Measurements from ENCODE around the gene MYMK. TPM values are rescaled to one million over a fixed set of nuclear protein-coding genes. Genes with fewer than 3 reads are reported as not detected.

Gene MYMK
- total RNA-seq, 1 experiment from 2014 or later = not detected

- no peak for DNase-seq (ENCODE audit: low read depth, low spot score)
- in situ Hi-C loops (cut with HindIII; ENCODE audit: low pct_unique_long_range_greater_than_20kb, low sequenced_read_pairs) = loop anchor here (10.0 kb wide), 1 partner anchor 110 kb away; the partner anchor contains the start of genes STKLD1 and SURF4
These were observed 39.9 kb downstream of the MYMK start for GRCh38 chr9:133484671-133485437.

DNA sequence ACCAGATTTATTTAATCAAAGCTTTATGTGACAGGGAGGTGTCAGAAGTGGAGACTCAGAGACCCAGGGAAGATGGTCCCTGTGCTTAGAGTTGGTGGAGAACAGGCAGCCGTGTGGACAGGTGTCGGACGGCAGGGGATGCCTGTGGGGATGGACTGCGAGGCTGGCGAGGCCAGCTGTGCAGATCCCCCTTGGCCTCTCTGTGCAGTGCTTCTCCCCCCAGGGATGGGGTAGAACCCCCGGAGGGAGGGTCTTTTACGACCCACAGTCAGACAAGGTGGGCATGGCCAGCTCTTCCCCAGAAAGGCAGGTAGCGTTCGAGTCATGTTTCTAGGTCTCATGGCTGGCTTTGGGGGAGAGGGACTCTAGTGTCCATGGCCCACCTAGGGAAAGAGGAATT, 41.1 kb downstream of the MYMK start:
- in situ Hi-C loops (cut with HindIII; ENCODE audit: low pct_unique_long_range_greater_than_20kb, low sequenced_read_pairs) = loop anchor here (10.0 kb wide), 1 partner anchor 109 kb away; the partner anchor contains the start of genes STKLD1 and SURF4
- no peak for DNase-seq (ENCODE audit: low read depth, low spot score)

DNA sequence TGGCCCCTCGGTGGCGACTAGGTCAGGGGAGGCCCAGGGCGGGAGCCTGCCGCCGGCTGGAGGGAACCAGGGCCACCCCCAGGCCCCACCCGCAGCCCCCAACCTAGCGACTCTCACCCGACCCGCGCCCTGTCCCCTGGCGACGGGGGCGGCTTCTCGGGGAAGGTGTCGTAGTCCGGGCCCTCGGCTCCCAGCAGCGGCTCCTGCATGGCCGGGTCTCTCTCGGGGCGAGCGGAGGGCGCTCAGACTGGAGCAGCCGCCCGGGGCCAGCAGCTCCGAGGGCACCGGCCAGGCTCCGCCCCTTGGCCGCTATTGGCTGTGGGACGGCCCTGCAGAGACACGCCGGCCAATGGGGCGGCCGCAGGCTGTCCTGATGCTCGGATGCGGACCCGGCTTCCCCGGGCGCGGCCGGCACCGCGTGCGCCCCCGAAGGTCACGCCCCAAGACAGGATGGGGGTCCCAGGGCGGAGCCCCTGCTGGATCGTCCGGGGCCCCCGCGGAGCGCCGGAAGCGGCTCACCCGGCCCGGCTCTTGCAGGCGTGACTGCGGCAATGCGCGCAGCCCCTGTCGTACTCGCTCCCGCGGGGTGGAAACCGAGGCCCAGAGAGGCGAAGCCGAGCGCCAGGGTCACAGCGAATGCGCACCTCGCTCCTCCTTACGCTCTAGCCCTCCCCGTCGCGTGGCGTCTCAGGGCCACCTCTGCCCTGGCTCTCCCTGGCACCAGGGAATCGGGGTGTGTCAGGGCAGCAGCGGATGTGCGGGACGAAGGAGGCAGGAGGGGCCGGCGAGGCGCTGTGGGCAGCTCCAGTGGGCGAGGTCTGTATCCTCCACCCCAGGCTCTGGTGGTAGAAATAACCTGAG, 45.7 kb downstream of the MYMK start, which contains the start of gene SLC2A6:
TSS of gene SLC2A6 (minus strand) at position 249 of the 861 bp plus-strand sequence. CDS start at position 209, 40 bp downstream.
- peak; percentile 73 for DNase-seq (ENCODE audit: low read depth, low spot score)
- in situ Hi-C loops (cut with HindIII; ENCODE audit: low pct_unique_long_range_greater_than_20kb, low sequenced_read_pairs) = no loop called here

- no peak for DNase-seq (ENCODE audit: low read depth, low spot score)
- in situ Hi-C loops (cut with HindIII; ENCODE audit: low pct_unique_long_range_greater_than_20kb, low sequenced_read_pairs) = no loop called here
These were observed 46.5 kb downstream of the MYMK start for GRCh38 chr9:133477992-133478850.

GRCh38 chr9:133477461-133477860, 47.3 kb downstream of the MYMK start:
- DNase-seq (ENCODE audit: low read depth, low spot score) = no peak
- in situ Hi-C loops (cut with HindIII; ENCODE audit: low pct_unique_long_range_greater_than_20kb, low sequenced_read_pairs) = no loop called here

DNA sequence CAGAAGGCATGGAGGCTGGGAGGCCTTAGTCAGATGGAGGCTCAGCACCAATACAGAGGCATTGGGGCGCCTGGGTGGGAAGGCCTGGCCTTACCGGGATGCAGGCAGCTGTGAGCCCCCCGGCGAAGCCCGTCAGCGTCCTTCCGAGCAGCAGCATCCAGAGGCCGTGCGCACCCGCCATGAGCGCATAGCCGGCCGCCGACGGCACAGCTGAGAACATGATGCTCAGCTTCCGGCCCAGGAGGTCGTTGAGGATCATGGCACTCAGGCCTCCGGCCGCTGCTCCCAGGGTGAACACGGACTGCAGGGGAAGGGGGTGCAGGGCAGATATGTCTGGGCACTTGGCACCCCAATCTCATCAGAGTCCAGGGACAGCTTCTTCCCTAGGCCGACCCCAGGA, 47.8 kb downstream of the MYMK start:
- DNase-seq (ENCODE audit: low read depth, low spot score) = no peak
- in situ Hi-C loops (cut with HindIII; ENCODE audit: low pct_unique_long_range_greater_than_20kb, low sequenced_read_pairs) = no loop called here

DNA sequence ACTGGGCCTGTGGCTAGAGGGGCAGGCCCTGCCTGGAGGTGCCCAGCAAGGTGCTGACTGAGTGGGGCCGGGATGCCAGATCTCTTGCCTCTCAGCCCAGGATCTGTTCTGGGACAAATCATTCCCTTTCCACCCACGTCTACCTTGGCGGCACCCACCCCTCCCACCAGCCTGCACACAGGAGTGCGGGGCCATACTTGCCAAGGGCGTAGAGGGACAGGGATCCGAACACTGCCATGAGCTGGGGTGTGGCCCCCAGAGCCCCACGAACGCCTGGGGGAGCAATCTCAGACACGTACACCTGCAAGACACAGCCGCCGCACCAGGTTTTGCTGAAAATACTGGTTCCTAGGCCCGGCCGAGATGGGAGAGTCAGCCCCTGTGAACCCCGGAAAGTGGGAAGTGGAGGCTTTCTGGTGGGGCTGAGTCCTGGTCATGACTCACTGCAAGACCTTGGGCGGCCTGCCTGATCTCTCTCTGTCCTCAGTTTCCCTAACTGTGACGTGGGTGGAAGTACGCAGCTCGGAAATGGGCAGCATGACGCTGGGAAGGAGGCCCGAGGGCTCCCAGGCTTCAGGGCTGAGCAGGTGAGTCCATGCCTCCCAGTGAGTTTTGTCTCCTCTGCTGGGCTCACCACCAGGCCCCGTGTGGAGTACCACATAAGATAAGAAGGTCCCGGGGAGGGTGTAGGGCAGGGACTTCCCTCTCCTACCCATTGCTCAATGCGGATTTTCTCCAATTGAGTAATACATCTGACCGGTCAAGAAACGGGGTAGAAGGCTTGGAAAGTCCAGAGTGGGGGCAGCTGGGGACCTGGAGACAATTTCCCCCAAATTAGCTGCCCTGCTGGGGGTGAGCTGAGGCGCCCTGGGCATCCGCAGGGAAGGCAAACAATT, 48.5 kb downstream of the MYMK start:
- DNase-seq (ENCODE audit: low read depth, low spot score) = no peak
- in situ Hi-C loops (cut with HindIII; ENCODE audit: low pct_unique_long_range_greater_than_20kb, low sequenced_read_pairs) = no loop called here

GRCh38 chr9:133475292-133476012, 49.3 kb downstream of the MYMK start:
- in situ Hi-C loops (cut with HindIII; ENCODE audit: low pct_unique_long_range_greater_than_20kb, low sequenced_read_pairs) = no loop called here
- no peak for DNase-seq (ENCODE audit: low read depth, low spot score)

- in situ Hi-C loops (cut with HindIII; ENCODE audit: low pct_unique_long_range_greater_than_20kb, low sequenced_read_pairs) = no loop called here
- DNase-seq (ENCODE audit: low read depth, low spot score) = no peak
These were observed 49.9 kb downstream of the MYMK start for GRCh38 chr9:133474853-133475252.

GRCh38 chr9:133474215-133474614, 50.5 kb downstream of the MYMK start:
- no peak for DNase-seq (ENCODE audit: low read depth, low spot score)
- in situ Hi-C loops (cut with HindIII; ENCODE audit: low pct_unique_long_range_greater_than_20kb, low sequenced_read_pairs) = no loop called here

GRCh38 chr9:133473743-133474142, 51.0 kb downstream of the MYMK start:
- DNase-seq (ENCODE audit: low read depth, low spot score) = no peak
- in situ Hi-C loops (cut with HindIII; ENCODE audit: low pct_unique_long_range_greater_than_20kb, low sequenced_read_pairs) = no loop called here

GRCh38 chr9:133472753-133473378, 51.9 kb downstream of the MYMK start:
- DNase-seq (ENCODE audit: low read depth, low spot score) = no peak
- in situ Hi-C loops (cut with HindIII; ENCODE audit: low pct_unique_long_range_greater_than_20kb, low sequenced_read_pairs) = no loop called here

GRCh38 chr9:133472277-133472645, 52.5 kb downstream of the MYMK start:
- in situ Hi-C loops (cut with HindIII; ENCODE audit: low pct_unique_long_range_greater_than_20kb, low sequenced_read_pairs) = no loop called here
- no peak for DNase-seq (ENCODE audit: low read depth, low spot score)

- in situ Hi-C loops (cut with HindIII; ENCODE audit: low pct_unique_long_range_greater_than_20kb, low sequenced_read_pairs) = no loop called here
- DNase-seq (ENCODE audit: low read depth, low spot score) = no peak
These were observed 53.0 kb downstream of the MYMK start for GRCh38 chr9:133471551-133472276.

GRCh38 chr9:133470988-133471387, 53.8 kb downstream of the MYMK start:
- in situ Hi-C loops (cut with HindIII; ENCODE audit: low pct_unique_long_range_greater_than_20kb, low sequenced_read_pairs) = no loop called here
- no peak for DNase-seq (ENCODE audit: low read depth, low spot score)
